Esophagus mucosa (tissue), 1 donor: ENCODE data around the gene GUCD1. TPM values are rescaled to one million over a fixed set of nuclear protein-coding genes. Genes with fewer than 3 reads are reported as not detected.
A peak's percentile ranks its signal among the peaks of the same experiment; 100 is the strongest.

ENCODE experiments used
- ATAC-seq: fragments of 200-7000 bp; cut with Tn5 transposase; one replicate; pipeline ENCODE4 v1.9.1; 2020
- total RNA-seq: library from RNA; stranded (reverse); gene quantifications from one replicate; pipeline ENCODE4 v1.2.4, GENCODE V29; 2023
- donor health status: DM: yes; HTN: yes; CAD: no.

GUCD1 gene
- total RNA-seq, 1 donor from 2014 or later: 50.1 TPM

GRCh38 chr22:24502541-24502940 lies 52.4 kb downstream of the GUCD1 start:
- ATAC-seq: no peak

- ATAC-seq: no peak
Measured at GRCh38 chr22:24502034-24502433, 52.9 kb downstream of the GUCD1 start.

- no peak for ATAC-seq
Measured at GRCh38 chr22:24501301-24502005, 53.5 kb downstream of the GUCD1 start.

- ATAC-seq: peak; percentile 91
Measured at GRCh38 chr22:24500277-24500820, 54.6 kb downstream of the GUCD1 start.

GRCh38 chr22:24499706-24500276 lies 55.1 kb downstream of the GUCD1 start:
- ATAC-seq: no peak

- ATAC-seq: no peak
Measured at GRCh38 chr22:24498824-24499223, 56.1 kb downstream of the GUCD1 start.

GRCh38 chr22:24497841-24498258 lies 57.1 kb downstream of the GUCD1 start:
- ATAC-seq: no peak

GRCh38 chr22:24496661-24497060 lies 58.3 kb downstream of the GUCD1 start:
- no peak for ATAC-seq

- no peak for ATAC-seq
Measured at GRCh38 chr22:24496234-24496633, 58.7 kb downstream of the GUCD1 start.

GRCh38 chr22:24495365-24495675 lies 59.6 kb downstream of the GUCD1 start:
- no peak for ATAC-seq

- ATAC-seq: peak; percentile 28
Measured at GRCh38 chr22:24494528-24495364, 60.2 kb downstream of the GUCD1 start, which contains the start of gene UPB1. Gene UPB1 (plus strand): TSS chr22:24495332. CDS start chr22:24495404, 72 bp downstream.

GRCh38 chr22:24494167-24494527 lies 60.8 kb downstream of the GUCD1 start:
- no peak for ATAC-seq

GRCh38 chr22:24492391-24492790 lies 62.5 kb downstream of the GUCD1 start:
- no peak for ATAC-seq

Other genes starting within 250 kb of the GUCD1 start
- gene ADORA2A, start 127.5 kb downstream of the GUCD1 start, total RNA-seq: not detected
- 0.12 TPM for gene UPB1, start 59.8 kb downstream of the GUCD1 start, total RNA-seq
- gene SNRPD3, start 861 bp upstream of the GUCD1 start, total RNA-seq: 72.7 TPM
- 5.0 TPM for gene LRRC75B, start 37.9 kb upstream of the GUCD1 start, total RNA-seq
- 2.9 TPM for gene GGT1, start 48.1 kb upstream of the GUCD1 start, total RNA-seq
- gene PIWIL3, start 219.6 kb upstream of the GUCD1 start, total RNA-seq: not detected